Neural cell (in vitro differentiated cells): ENCODE data around the gene PHLPP1. TPM values are rescaled to one million over a fixed set of nuclear protein-coding genes. Genes with fewer than 3 reads are reported as not detected.

ENCODE experiments used
- H2AFZ ChIP-seq: fragments of 200-600, 300-800 bp; sonication (generic), shearing (Covaris generic); 2 replicates; pipeline ENCODE4 v1.6.0; 2014; ENCODE audit warnings: low read depth, mild to moderate bottlenecking, antibody characterized with exemption, low read length, moderate library complexity
- H3F3A ChIP-seq: fragments of 200-600 bp; shearing (Covaris generic); 2 replicates; pipeline ENCODE4 v1.6.1; 2016; ENCODE audit warnings: mild to moderate bottlenecking, moderate library complexity, mixed read lengths, antibody characterized with exemption, low read length; ENCODE audit not compliant: insufficient read depth, poor library complexity, severe bottlenecking
- H3K27ac ChIP-seq: fragments of 200-600, 300-800 bp; sonication (generic), shearing (Covaris generic); 2 replicates; pipeline ENCODE4 v1.5.1; 2014; ENCODE audit warnings: mild to moderate bottlenecking, low read length, moderate library complexity
- H3K27me3 ChIP-seq: fragments of 300-800, 200-600 bp; sonication (generic), shearing (Covaris generic); 2 replicates; pipeline ENCODE4 v1.6.0; 2014; ENCODE audit warnings: mild to moderate bottlenecking, low read depth, low read length, moderate library complexity; ENCODE audit not compliant: insufficient read depth
- H3K36me3 ChIP-seq: fragments of 300-800, 200-600 bp; sonication (generic), shearing (Covaris generic); 2 replicates; pipeline ENCODE4 v1.5.1; 2014; ENCODE audit warnings: mild to moderate bottlenecking, antibody characterized with exemption, low read length, moderate library complexity; ENCODE audit not compliant: insufficient read depth
- H3K4me2 ChIP-seq: fragments of 300-800, 200-600 bp; sonication (generic), shearing (Covaris generic); 2 replicates; pipeline ENCODE4 v1.6.0; 2014; ENCODE audit warnings: mild to moderate bottlenecking, low read length
- H3K4me3 ChIP-seq: fragments of 300-800, 200-600 bp; sonication (generic), shearing (Covaris generic); 2 replicates; pipeline ENCODE4 v1.5.1; 2014; ENCODE audit warnings: mild to moderate bottlenecking, low read length, moderate library complexity
- H3K79me2 ChIP-seq: fragments of 200-600 bp; shearing (Covaris generic); replicated peaks from 2 replicates; pipeline ENCODE4 v1.6.0; 2014; ENCODE audit warnings: mild to moderate bottlenecking, low read length, moderate library complexity; ENCODE audit not compliant: insufficient read depth
- H3K9ac ChIP-seq: fragments of 300-800, 200-600 bp; sonication (generic), shearing (Covaris generic); 2 replicates; pipeline ENCODE4 v1.6.1; 2016; ENCODE audit warnings: mild to moderate bottlenecking, low read length, mixed read lengths
- H3K9me2 ChIP-seq: fragments of 200-600 bp; shearing (Covaris generic); 2 replicates; pipeline ENCODE4 v1.6.1; 2016; ENCODE audit warnings: mild to moderate bottlenecking, low read length, mixed read lengths; ENCODE audit not compliant: insufficient read depth
- H3K9me3 ChIP-seq: fragments of 200-600, 300-800 bp; sonication (generic), shearing (Covaris generic); 2 replicates; pipeline ENCODE4 v1.6.1; 2016; ENCODE audit warnings: mild to moderate bottlenecking, mixed run types, low read length, moderate library complexity, mixed read lengths
- H4K20me1 ChIP-seq: fragments of 200-600 bp; shearing (Covaris generic); 2 replicates; pipeline ENCODE4 v1.6.1; 2016; ENCODE audit warnings: mild to moderate bottlenecking, mixed run types; ENCODE audit not compliant: insufficient read depth
- CTCF ChIP-seq: fragments of 450-650 bp; IDR thresholded peaks from 2 replicates; pipeline ENCODE4 v1.5.1; 2014; ENCODE audit warnings: antibody characterized with exemption, mild to moderate bottlenecking, moderate library complexity; ENCODE audit not compliant: poor library complexity, severe bottlenecking
- EP300 ChIP-seq: fragments of 450-650 bp; conservative IDR thresholded peaks from 2 replicates; pipeline ENCODE4 v1.6.1; 2014; ENCODE audit warnings: antibody characterized with exemption, mild to moderate bottlenecking, moderate library complexity; ENCODE audit not compliant: poor library complexity, severe bottlenecking
- EZH2 ChIP-seq: fragments of 200-600, 300-800 bp; shearing (Covaris generic), sonication (generic); IDR thresholded peaks from 2 replicates; pipeline ENCODE4 v1.6.1; 2014; ENCODE audit warnings: antibody characterized with exemption, low read length, borderline replicate concordance, mild to moderate bottlenecking; ENCODE audit not compliant: insufficient read depth, poor library complexity, severe bottlenecking
- MXI1 ChIP-seq: fragments of 450-650 bp; conservative IDR thresholded peaks from 2 replicates; pipeline ENCODE4 v1.6.1; 2014; ENCODE audit warnings: antibody characterized with exemption, mild to moderate bottlenecking; ENCODE audit not compliant: poor library complexity, severe bottlenecking
- POLR2AphosphoS5 ChIP-seq: IDR thresholded peaks from 2 replicates; pipeline ENCODE4 v1.6.1; 2012
- RAD21 ChIP-seq: fragments of 450-650 bp; conservative IDR thresholded peaks from 2 replicates; pipeline ENCODE4 v1.6.1; 2014; ENCODE audit warnings: antibody characterized with exemption, mild to moderate bottlenecking, moderate library complexity
- SMC3 ChIP-seq: fragments of 450-650 bp; conservative IDR thresholded peaks from 2 replicates; pipeline ENCODE4 v1.6.1; 2014; ENCODE audit warnings: antibody characterized with exemption, mild to moderate bottlenecking, moderate library complexity; ENCODE audit not compliant: poor library complexity
- TAF1 ChIP-seq: IDR thresholded peaks from 2 replicates; pipeline ENCODE4 v1.6.1; 2012; ENCODE audit warnings: low read depth
- polyA plus RNA-seq: library from polyadenylated mRNA; depleted of rRNA; stranded (reverse); fragments of >200 nt; gene quantifications from 2 replicates; pipeline ENCODE4 v1.2.3, GENCODE V29; 2014
- TF ChIP-seq, protein P1 (sequence below): IDR thresholded peaks from 2 replicates; pipeline ENCODE4 v1.6.1; 2012; ENCODE audit warnings: borderline replicate concordance

Gene PHLPP1
- polyA plus RNA-seq, 1 donor from 2014 or later: 4.5 TPM

DNA sequence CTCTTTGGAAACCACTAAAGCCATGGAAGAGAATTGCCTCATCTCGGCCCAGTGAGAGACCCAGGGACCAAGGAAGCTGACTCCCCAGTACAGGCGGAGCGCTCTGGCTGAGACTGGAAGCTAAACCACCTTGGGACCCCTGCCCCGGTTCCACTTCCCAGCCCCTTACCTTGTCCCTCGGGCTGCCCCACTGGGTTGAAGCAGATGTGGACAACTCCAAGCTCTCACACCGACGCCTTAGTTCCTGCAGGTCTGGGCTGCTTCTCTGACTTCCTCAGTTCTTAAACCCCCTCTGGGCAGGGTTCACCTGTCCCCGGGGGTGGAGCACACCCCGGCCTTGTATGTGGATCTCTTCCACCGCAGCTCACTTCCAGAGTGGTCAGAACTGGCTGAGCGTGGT lies 266.2 kb downstream of the PHLPP1 start (continued):
- no peak for TF ChIP-seq CTCF

DNA sequence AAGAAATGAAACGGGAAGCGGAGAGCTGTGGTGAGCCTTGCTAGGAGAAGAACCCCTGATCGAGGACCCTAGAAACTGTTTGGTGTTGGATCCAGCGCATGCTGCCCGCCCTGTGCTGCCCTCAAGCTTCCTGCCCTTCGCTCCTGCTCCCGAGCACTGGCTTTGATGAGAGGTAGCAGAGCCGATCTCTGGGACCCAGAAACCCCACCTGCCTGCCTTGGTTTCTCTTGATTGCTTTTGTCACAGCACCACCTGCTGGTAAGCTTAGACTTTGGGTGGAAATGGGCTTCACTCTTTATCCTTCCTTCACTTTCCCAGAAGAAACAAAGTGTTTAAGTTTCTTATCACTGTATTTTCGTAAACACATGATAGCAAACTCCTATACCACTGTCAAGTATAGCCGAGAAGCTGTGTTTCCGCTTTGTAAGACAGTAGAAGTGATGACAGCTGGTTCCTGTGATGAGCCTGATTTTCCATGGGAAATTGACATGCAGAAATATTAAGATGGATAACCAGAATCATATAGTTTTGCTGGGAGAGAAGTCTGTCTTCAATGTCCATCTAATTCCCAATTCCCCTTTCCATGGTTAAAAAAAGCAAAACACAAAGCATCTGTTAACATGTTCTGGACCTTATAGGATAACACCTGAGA lies 267.4 kb downstream of the PHLPP1 start:
- TF ChIP-seq SMC3: peak; percentile 95
- peak; percentile 94 for TF ChIP-seq RAD21
- TF ChIP-seq POLR2AphosphoS5: no peak
- no peak for TF ChIP-seq TAF1
- TF ChIP-seq CTCF: peak; percentile 93
- no peak overlapping the region for H3K9ac ChIP-seq
- no peaks in the 10 kb centered on the region for H3K9me3 ChIP-seq
- no peak overlapping the region for H3K4me2 ChIP-seq
- no peak overlapping the region for H3K27ac ChIP-seq
- no peaks in the 10 kb centered on the region for H3F3A ChIP-seq
- no peaks in the 10 kb centered on the region for H3K9me2 ChIP-seq
- no peaks in the 10 kb centered on the region for H3K36me3 ChIP-seq
- H2AFZ ChIP-seq: no peak overlapping the region
- H4K20me1 ChIP-seq: no peaks in the 10 kb centered on the region
- H3K27me3 ChIP-seq: no peaks in the 10 kb centered on the region
- H3K4me3 ChIP-seq: no peak overlapping the region
- no peaks in the 10 kb centered on the region for H3K79me2 ChIP-seq

GRCh38 chr18:62984656-62985315 lies 269.4 kb downstream of the PHLPP1 start:
- Histone ChIP-seq H3F3A (no peaks in the 10 kb centered on the region), H2AFZ (no peak overlapping the region), H3K36me3 (no peaks in the 10 kb centered on the region), H3K27me3 (no peaks in the 10 kb centered on the region), H3K4me2 (no peak overlapping the region), H3K27ac (no peak overlapping the region), H3K9ac (no peak overlapping the region), H4K20me1 (no peaks in the 10 kb centered on the region), H3K4me3 (no peak overlapping the region), H3K9me2 (no peaks in the 10 kb centered on the region), H3K9me3 (no peaks in the 10 kb centered on the region), H3K79me2 (no peaks in the 10 kb centered on the region)
- TF ChIP-seq EP300 (no peak), TAF1 (no peak), MXI1 (no peak), EZH2 (no peak), RAD21 (no peak)
- TF ChIP-seq, protein P1, sequence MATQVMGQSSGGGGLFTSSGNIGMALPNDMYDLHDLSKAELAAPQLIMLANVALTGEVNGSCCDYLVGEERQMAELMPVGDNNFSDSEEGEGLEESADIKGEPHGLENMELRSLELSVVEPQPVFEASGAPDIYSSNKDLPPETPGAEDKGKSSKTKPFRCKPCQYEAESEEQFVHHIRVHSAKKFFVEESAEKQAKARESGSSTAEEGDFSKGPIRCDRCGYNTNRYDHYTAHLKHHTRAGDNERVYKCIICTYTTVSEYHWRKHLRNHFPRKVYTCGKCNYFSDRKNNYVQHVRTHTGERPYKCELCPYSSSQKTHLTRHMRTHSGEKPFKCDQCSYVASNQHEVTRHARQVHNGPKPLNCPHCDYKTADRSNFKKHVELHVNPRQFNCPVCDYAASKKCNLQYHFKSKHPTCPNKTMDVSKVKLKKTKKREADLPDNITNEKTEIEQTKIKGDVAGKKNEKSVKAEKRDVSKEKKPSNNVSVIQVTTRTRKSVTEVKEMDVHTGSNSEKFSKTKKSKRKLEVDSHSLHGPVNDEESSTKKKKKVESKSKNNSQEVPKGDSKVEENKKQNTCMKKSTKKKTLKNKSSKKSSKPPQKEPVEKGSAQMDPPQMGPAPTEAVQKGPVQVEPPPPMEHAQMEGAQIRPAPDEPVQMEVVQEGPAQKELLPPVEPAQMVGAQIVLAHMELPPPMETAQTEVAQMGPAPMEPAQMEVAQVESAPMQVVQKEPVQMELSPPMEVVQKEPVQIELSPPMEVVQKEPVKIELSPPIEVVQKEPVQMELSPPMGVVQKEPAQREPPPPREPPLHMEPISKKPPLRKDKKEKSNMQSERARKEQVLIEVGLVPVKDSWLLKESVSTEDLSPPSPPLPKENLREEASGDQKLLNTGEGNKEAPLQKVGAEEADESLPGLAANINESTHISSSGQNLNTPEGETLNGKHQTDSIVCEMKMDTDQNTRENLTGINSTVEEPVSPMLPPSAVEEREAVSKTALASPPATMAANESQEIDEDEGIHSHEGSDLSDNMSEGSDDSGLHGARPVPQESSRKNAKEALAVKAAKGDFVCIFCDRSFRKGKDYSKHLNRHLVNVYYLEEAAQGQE: no peak
